ENCODE data around the gene ZNF407. TPM values are rescaled to one million over a fixed set of nuclear protein-coding genes. Genes with fewer than 3 reads are reported as not detected.
A peak's percentile ranks its signal among the peaks of the same experiment; 100 is the strongest.

ZNF407 gene
- total RNA-seq, 1 donor from 2014 or later: 24.9 TPM

GRCh38 chr18:75047240-75047961, 449.7 kb downstream of the ZNF407 start:
- Mint-ChIP-seq H3K9me3 (peaks cover 9% of the 10 kb centered on the region), H3K4me3 (no peak overlapping the region), H3K4me1 (peaks cover 22% of the 10 kb centered on the region), H3K36me3 (peaks cover 5% of the 10 kb centered on the region), H3K27ac (peak overlapping the region; percentile 26), H3K27me3 (ENCODE audit: low read depth) (no peaks in the 10 kb centered on the region)
- DNase-seq (ENCODE audit: low spot score in 2 of 2, unreplicated experiment in 2 of 2): no peak
- no peak for TF ChIP-seq CTCF (IDR thresholded peaks at IDR 0.05; ENCODE audit: unreplicated experiment)

GRCh38 chr18:75048776-75049454, 451.2 kb downstream of the ZNF407 start:
- Mint-ChIP-seq H3K36me3 (no peaks in the 10 kb centered on the region), H3K4me3 (no peak overlapping the region), H3K4me1 (peaks cover 24% of the 10 kb centered on the region), H3K27ac (no peak overlapping the region), H3K27me3 (ENCODE audit: low read depth) (no peaks in the 10 kb centered on the region), H3K9me3 (no peaks in the 10 kb centered on the region)
- no peak for TF ChIP-seq CTCF (IDR thresholded peaks at IDR 0.05; ENCODE audit: unreplicated experiment)
- no peak for DNase-seq (ENCODE audit: low spot score in 2 of 2, unreplicated experiment in 2 of 2)

- no peak for TF ChIP-seq CTCF (IDR thresholded peaks at IDR 0.05; ENCODE audit: unreplicated experiment)
Measured at GRCh38 chr18:75049455-75049789, 451.8 kb downstream of the ZNF407 start.

DNA sequence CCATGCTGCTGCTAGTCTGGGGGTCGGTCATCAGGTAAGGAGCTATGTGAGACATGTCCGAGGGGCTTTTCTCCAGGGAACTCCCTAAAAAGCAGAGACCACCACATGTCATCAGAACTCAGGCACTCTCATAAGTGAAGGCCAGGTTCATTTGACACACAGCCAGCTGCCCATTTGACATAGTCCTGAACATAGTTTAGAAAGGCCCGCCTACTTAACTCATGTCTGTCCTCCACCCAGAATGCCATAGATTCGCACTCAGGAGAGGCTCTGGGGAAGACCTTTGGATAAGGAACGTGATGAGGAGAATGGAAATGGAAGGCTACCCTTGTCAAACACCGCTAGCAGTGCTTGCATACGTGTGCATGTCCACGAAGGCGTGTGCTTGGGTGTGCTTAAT, 454.1 kb downstream of the ZNF407 start:
- Mint-ChIP-seq H3K27me3 (ENCODE audit: low read depth) (no peaks in the 10 kb centered on the region), H3K4me1 (peaks cover 23% of the 10 kb centered on the region), H3K4me3 (no peak overlapping the region), H3K27ac (no peak overlapping the region), H3K36me3 (peaks cover 2% of the 10 kb centered on the region), H3K9me3 (no peaks in the 10 kb centered on the region)
- no peak for DNase-seq (ENCODE audit: low spot score in 2 of 2, unreplicated experiment in 2 of 2)
- TF ChIP-seq CTCF (IDR thresholded peaks at IDR 0.05; ENCODE audit: unreplicated experiment): no peak

More at GRCh38 chr18:75049455-75049789, 451.8 kb downstream of the ZNF407 start:
- Mint-ChIP-seq H3K9me3 (no peaks in the 10 kb centered on the region), H3K4me1 (peaks cover 24% of the 10 kb centered on the region), H3K36me3 (no peaks in the 10 kb centered on the region), H3K4me3 (no peak overlapping the region), H3K27me3 (ENCODE audit: low read depth) (no peaks in the 10 kb centered on the region), H3K27ac (no peak overlapping the region)
- DNase-seq (ENCODE audit: low spot score in 2 of 2, unreplicated experiment in 2 of 2): no peak

DNA sequence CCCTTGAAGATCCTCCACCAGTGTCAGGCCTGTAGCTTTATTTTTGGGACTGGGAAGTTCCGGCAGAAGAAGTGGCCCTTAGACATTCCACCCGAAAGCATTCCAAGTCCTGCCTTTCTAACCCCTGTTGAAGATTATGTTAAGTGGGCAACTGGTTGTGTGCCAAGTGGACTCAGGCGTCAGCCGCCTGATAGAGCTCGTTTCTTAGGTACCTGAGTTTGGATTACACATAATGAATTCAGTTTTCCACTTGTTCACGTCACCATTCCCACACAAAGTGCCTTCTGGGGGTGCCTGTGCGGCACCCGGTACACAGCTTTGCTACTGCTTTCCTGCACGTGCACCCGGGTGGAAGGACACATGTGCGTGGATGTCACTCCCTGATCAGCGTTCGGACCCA, 454.8 kb downstream of the ZNF407 start:
- Mint-ChIP-seq H3K9me3 (no peaks in the 10 kb centered on the region), H3K36me3 (peaks cover 2% of the 10 kb centered on the region), H3K4me1 (peaks cover 18% of the 10 kb centered on the region), H3K27me3 (ENCODE audit: low read depth) (no peaks in the 10 kb centered on the region), H3K27ac (no peak overlapping the region), H3K4me3 (no peak overlapping the region)
- TF ChIP-seq CTCF (IDR thresholded peaks at IDR 0.05; ENCODE audit: unreplicated experiment): no peak
- no peak for DNase-seq (ENCODE audit: low spot score in 2 of 2, unreplicated experiment in 2 of 2)

Data from mesothelial cell of epicardium (in vitro differentiated cells).